H1 (cell line): ENCODE measurements around the gene DNAJB14. TPM values are rescaled to one million over a fixed set of nuclear protein-coding genes. Genes with fewer than 3 reads are reported as not detected.

Experiments
- CHD2 ChIP-seq: IDR thresholded peaks from 2 replicates; pipeline ENCODE4 v1.6.1; 2012; ENCODE audit warnings: low read length, improper control_type of control experiment
- CTBP2 ChIP-seq: IDR thresholded peaks from 2 replicates; pipeline ENCODE4 v1.7.0; 2011; ENCODE audit warnings: borderline replicate concordance, mild to moderate bottlenecking, moderate library complexity, mixed read lengths, low read length; ENCODE audit not compliant: insufficient read depth, insufficient read length
- KDM5A ChIP-seq: fragments of 200-600 bp; IDR thresholded peaks from 2 replicates; pipeline ENCODE4 v1.7.1; 2012; ENCODE audit warnings: mild to moderate bottlenecking, low read length, inconsistent platforms, mixed read lengths
- POLR2AphosphoS5 ChIP-seq: IDR thresholded peaks from 2 replicates; pipeline ENCODE4 v1.6.1; 2011; ENCODE audit warnings: low read depth, low read length
- RBBP5 ChIP-seq: IDR thresholded peaks from 2 replicates; pipeline ENCODE4 v1.7.1; 2012; ENCODE audit warnings: low read depth, mild to moderate bottlenecking, inconsistent platforms, low read length, moderate library complexity, borderline replicate concordance
- RFX5 ChIP-seq: IDR thresholded peaks from 2 replicates; pipeline ENCODE4 v1.6.1; 2011; ENCODE audit warnings: low read depth, low read length, improper control_type of control experiment, borderline replicate concordance
- SAP30 ChIP-seq: fragments of 300-600 bp; sonication (generic); IDR thresholded peaks from 2 replicates; pipeline ENCODE4 v1.7.1; 2012; ENCODE audit warnings: low read length, moderate library complexity, mild to moderate bottlenecking, inconsistent platforms; ENCODE audit not compliant: insufficient read depth, insufficient replicate concordance
- SIN3A ChIP-seq, 2 experiments: IDR thresholded peaks in 1 of 2; conservative IDR thresholded peaks in 1 of 2; 2 replicates each; pipeline ENCODE4 v1.6.1; 2011 to 2012; ENCODE audit warnings: low read length in 2 of 2, improper control_type of control experiment in 1 of 2, low read depth in 1 of 2, mild to moderate bottlenecking in 1 of 2
- SIRT6 ChIP-seq: IDR thresholded peaks from one replicate; pipeline ENCODE4 v1.7.1; 2012; ENCODE audit warnings: low read length, inconsistent platforms
- SP1 ChIP-seq: IDR thresholded peaks from 2 replicates; pipeline ENCODE4 v1.6.1; 2011; ENCODE audit warnings: low read depth, low read length
- SP2 ChIP-seq: IDR thresholded peaks from 2 replicates; pipeline ENCODE4 v1.6.1; 2012; ENCODE audit warnings: mild to moderate bottlenecking, low read length, inconsistent platforms
- TBP ChIP-seq: IDR thresholded peaks from 2 replicates; pipeline ENCODE4 v1.6.1; 2011; ENCODE audit warnings: low read depth, low read length, improper control_type of control experiment
- ZNF274 ChIP-seq: IDR thresholded peaks from 2 replicates; pipeline ENCODE4 v1.7.0; 2012; ENCODE audit warnings: low read length, borderline replicate concordance; ENCODE audit errors: extremely low read depth
- polyA plus RNA-seq, 7 experiments: library from polyadenylated mRNA; depleted of rRNA in 3 of 7; stranded (reverse) in 5 of 7; unstranded in 2 of 7; fragments of >200 nt in 5 of 7; fragments of 200-250 nt in 2 of 7; gene quantifications; 1 replicate in 5 of 7; 2 replicates in 1 of 7; 4 replicates in 1 of 7; pipeline versions ENCODE4 v1.2.1 to v1.2.3, GENCODE V29; 2011 to 2013; ENCODE audit warnings: missing spikeins in 2 of 7, mixed read lengths in 2 of 7
- total RNA-seq: library from RNA; stranded (reverse); fragmentation: NEBNext Ultra II Directional; extraction: Animal tissue kit (Norgen Biotek cat#: 25700); gene quantifications from 2 replicates; pipeline ENCODE4 v1.2.1, GENCODE V29; 2021
- TF ChIP-seq, protein P1 (sequence below): IDR thresholded peaks from 2 replicates; pipeline ENCODE4 v1.6.1; 2012; ENCODE audit warnings: low read length, inconsistent platforms
- TF ChIP-seq, protein P2 (sequence below): IDR thresholded peaks from 2 replicates; pipeline ENCODE4 v1.6.1; 2011; ENCODE audit warnings: low read length, improper control_type of control experiment

DNAJB14 gene
- total and polyA plus RNA-seq, 2 of the 8 experiments (the other 6 are each of a cell fraction or from before 2014, with no cell fraction given) = 3.4 to 35.4 TPM

DNA sequence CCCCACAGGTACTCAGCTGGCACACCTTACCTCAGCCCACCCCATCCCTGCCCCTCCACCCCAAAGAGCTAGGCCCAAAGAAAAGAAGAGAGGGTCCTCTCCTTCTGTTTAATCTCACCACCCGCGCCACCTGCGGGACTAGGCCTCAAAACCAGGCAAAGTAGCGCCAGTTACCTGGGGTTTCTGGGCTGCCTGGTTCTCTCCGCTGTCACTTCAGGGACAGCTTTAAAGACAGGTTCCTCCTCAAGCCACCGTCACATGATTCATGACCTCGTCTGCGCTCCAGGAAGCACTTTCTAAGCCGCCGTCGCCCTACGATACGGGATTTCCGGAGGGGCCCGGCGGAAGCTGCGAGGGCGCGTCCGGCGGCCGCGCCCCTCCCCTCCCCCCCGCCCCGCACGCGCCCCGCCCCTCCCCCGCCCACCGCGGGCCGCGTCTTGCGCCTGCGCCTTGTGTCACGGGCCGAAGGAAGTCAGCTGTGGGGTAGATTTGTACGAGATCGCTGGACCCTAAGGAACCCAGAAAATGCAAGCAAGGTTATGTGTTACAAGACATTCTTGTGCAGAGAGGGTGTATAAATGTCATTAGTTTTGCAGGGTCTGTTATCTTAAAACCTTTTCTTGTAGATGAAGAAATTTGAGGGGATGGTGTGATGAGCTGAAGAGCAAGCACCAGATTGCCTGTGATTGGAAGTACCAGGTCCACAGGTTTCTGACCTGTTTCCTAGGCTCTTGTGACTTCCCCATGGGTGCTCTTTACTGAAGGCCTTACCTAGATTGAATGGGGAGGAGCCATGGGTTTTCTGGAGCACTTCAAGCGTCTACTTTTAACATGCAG, 52.0 kb downstream of the DNAJB14 start, which contains the start of gene LAMTOR3 (continued):
- TF ChIP-seq, protein P1, sequence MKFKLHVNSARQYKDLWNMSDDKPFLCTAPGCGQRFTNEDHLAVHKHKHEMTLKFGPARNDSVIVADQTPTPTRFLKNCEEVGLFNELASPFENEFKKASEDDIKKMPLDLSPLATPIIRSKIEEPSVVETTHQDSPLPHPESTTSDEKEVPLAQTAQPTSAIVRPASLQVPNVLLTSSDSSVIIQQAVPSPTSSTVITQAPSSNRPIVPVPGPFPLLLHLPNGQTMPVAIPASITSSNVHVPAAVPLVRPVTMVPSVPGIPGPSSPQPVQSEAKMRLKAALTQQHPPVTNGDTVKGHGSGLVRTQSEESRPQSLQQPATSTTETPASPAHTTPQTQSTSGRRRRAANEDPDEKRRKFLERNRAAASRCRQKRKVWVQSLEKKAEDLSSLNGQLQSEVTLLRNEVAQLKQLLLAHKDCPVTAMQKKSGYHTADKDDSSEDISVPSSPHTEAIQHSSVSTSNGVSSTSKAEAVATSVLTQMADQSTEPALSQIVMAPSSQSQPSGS = 0 out of 2 replicates have a peak, but pooled peaks have one; percentile 17
- peak; percentile 71 for TF ChIP-seq CHD2
- TF ChIP-seq SIN3A (conservative IDR thresholded peaks at IDR 0.05 in 1 of 2, IDR thresholded peaks at IDR 0.05 in 1 of 2; ENCODE audit: low read depth in 1 of 2, low read length in 2 of 2) = peak; percentile 96 to 99
- 0 out of 2 replicates have a peak, but pooled peaks have one; percentile 38 for TF ChIP-seq RBBP5
- TF ChIP-seq CTBP2 = no peak
- TF ChIP-seq KDM5A = peak; percentile 63; the same call in 1 of the 2 replicates
- TF ChIP-seq POLR2AphosphoS5 = peak; percentile 73
- TF ChIP-seq TBP = peak; percentile 36; the same call in 1 of the 2 replicates
- TF ChIP-seq ZNF274 = no peak
- peak; percentile 97 for TF ChIP-seq SAP30
- TF ChIP-seq, protein P2, sequence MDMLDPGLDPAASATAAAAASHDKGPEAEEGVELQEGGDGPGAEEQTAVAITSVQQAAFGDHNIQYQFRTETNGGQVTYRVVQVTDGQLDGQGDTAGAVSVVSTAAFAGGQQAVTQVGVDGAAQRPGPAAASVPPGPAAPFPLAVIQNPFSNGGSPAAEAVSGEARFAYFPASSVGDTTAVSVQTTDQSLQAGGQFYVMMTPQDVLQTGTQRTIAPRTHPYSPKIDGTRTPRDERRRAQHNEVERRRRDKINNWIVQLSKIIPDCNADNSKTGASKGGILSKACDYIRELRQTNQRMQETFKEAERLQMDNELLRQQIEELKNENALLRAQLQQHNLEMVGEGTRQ = peak; percentile 84
- no peak for TF ChIP-seq SP2
- TF ChIP-seq SIRT6 = no peak
- no peak for TF ChIP-seq RFX5
- TF ChIP-seq SP1 = no peak
